ENCODE measurements around the gene VRK1.

Gene VRK1

DNA sequence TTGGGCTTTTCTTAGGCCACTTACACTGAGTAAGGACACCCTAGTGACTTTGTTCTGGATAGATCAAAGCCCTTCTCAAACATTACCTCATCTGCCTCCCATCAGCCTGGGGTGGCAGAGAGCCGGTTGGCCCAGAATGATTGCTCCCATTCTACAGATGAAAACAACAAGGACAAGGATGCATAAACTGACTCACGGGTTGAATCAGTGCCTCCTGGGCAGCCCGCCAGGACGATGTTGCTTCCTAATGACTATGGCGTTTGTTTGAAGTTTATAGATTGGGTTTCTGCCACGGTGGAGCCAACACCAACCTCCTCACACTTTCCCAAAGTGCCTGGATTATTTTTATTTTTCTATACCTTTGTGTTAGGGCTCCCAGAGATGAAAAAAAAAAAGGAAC is 3.6 kb upstream of the VRK1 start:
- H3K4me1 ChIP-seq (ENCODE audit: control insufficient read depth, insufficient read depth, low read length), result peaks cover 4% of the 10 kb centered on the region
- H3K4me3 ChIP-seq (ENCODE audit: low read length), result no peak overlapping the region
- no peaks in the 10 kb centered on the region for H3K36me3 ChIP-seq (ENCODE audit: control insufficient read depth, insufficient read depth, low read length)
- H3K27me3 ChIP-seq (ENCODE audit: control insufficient read depth, insufficient read depth, low read length), result no peaks in the 10 kb centered on the region
- H3K9me3 ChIP-seq (ENCODE audit: control insufficient read depth, low read length), result no peaks in the 10 kb centered on the region
- no peak overlapping the region for H3K9ac ChIP-seq (ENCODE audit: low read length)

GRCh38 chr14:96795109-96795828 is 1.9 kb upstream of the VRK1 start:
- H3K4me3 ChIP-seq (ENCODE audit: low read length), result no peak overlapping the region
- H3K4me1 ChIP-seq (ENCODE audit: control insufficient read depth, insufficient read depth, low read length), result peaks cover 4% of the 10 kb centered on the region
- H3K27me3 ChIP-seq (ENCODE audit: control insufficient read depth, insufficient read depth, low read length), result no peaks in the 10 kb centered on the region
- H3K9ac ChIP-seq (ENCODE audit: low read length), result no peak overlapping the region
- H3K9me3 ChIP-seq (ENCODE audit: control insufficient read depth, low read length), result no peaks in the 10 kb centered on the region
- no peaks in the 10 kb centered on the region for H3K36me3 ChIP-seq (ENCODE audit: control insufficient read depth, insufficient read depth, low read length)

DNA sequence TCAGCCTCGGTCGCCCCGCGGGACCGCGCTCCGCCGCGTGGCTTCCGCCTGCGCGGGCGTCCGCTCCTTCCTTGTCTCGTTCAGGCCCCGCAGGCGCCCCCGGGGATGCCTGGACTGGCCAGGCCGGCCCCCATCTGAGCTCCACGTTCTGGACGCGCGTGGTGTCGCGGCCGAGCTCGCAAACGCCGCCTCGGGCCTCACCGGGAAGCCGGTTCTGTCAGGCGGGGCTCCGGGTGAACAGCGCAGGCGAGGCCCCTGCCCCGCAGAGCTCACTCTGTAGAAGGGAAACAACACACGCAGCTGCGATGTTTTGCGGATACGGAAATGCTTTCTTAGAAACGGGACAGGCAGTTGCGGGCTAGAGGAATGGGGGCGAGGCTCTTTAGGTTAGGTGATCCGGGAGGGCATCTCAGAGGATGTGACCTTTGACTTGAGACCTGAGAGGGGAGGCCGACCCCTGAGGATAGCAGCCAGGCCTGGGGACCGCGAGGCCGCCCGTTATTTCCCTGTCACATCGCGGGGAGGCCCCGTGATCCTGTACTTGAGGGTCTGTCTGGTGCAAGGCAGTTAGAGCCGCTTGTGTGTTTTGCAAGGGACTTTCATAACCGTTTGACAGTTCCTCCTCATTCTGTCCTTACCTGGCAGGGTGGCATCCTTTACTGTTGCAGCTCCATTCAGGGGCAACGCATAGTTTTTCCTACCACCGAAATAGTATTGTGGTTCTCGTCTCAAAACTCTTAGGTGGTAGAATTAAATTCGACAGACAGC is 584 bp downstream of the VRK1 start:
- peak overlapping the region; percentile 52 for H3K9ac ChIP-seq (ENCODE audit: low read length)
- H3K9me3 ChIP-seq (ENCODE audit: control insufficient read depth, low read length), result no peaks in the 10 kb centered on the region
- H3K36me3 ChIP-seq (ENCODE audit: control insufficient read depth, insufficient read depth, low read length), result no peaks in the 10 kb centered on the region
- no peak overlapping the region for H3K4me3 ChIP-seq (ENCODE audit: low read length)
- H3K27me3 ChIP-seq (ENCODE audit: control insufficient read depth, insufficient read depth, low read length), result no peaks in the 10 kb centered on the region
- peaks cover 4% of the 10 kb centered on the region for H3K4me1 ChIP-seq (ENCODE audit: control insufficient read depth, insufficient read depth, low read length)

- no peaks in the 10 kb centered on the region for H3K27me3 ChIP-seq (ENCODE audit: control insufficient read depth, insufficient read depth, low read length)
- H3K9me3 ChIP-seq (ENCODE audit: control insufficient read depth, low read length), result no peaks in the 10 kb centered on the region
- H3K4me3 ChIP-seq (ENCODE audit: low read length), result no peak overlapping the region
- peaks cover 4% of the 10 kb centered on the region for H3K4me1 ChIP-seq (ENCODE audit: control insufficient read depth, insufficient read depth, low read length)
- H3K9ac ChIP-seq (ENCODE audit: low read length), result no peak overlapping the region
- H3K36me3 ChIP-seq (ENCODE audit: control insufficient read depth, insufficient read depth, low read length), result no peaks in the 10 kb centered on the region
Observed at GRCh38 chr14:96798956-96799355, 1.8 kb downstream of the VRK1 start.

DNA sequence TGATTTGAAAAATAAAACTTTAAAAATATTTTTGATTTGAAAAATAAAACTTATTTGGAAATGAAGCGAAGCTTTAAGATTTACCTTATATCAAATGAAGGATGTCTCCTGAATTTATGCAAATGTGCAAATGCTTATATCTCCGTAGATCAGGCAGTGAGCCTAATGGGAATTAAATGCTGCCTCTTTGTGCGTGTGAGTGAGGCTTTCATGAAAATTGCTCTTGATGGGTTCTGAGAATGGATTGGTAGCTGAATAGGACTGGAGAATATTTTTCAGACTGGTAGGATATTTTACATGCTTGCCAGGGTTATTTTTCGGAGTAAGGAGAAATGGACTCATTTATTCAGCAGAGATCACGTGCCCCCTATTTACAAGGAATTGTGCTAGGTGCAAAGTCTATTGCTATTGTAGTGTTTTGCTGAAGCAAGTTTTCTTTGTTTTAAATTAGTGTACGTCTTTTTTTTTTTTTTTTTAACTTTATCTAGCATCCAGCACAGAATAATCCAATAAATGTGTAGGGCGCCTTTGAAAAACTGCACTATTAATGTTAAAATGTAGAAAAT is 2.4 kb downstream of the VRK1 start:
- Histone ChIP-seq H3K9ac (ENCODE audit: low read length) (no peak overlapping the region), H3K4me1 (ENCODE audit: control insufficient read depth, insufficient read depth, low read length) (peaks cover 4% of the 10 kb centered on the region), H3K36me3 (ENCODE audit: control insufficient read depth, insufficient read depth, low read length) (no peaks in the 10 kb centered on the region), H3K9me3 (ENCODE audit: control insufficient read depth, low read length) (no peaks in the 10 kb centered on the region), H3K27me3 (ENCODE audit: control insufficient read depth, insufficient read depth, low read length) (no peaks in the 10 kb centered on the region), H3K4me3 (ENCODE audit: low read length) (no peak overlapping the region)

- H3K9me3 ChIP-seq (ENCODE audit: control insufficient read depth, low read length), result no peaks in the 10 kb centered on the region
- H3K4me3 ChIP-seq (ENCODE audit: low read length), result no peak overlapping the region
- no peak overlapping the region for H3K9ac ChIP-seq (ENCODE audit: low read length)
- peaks cover 4% of the 10 kb centered on the region for H3K4me1 ChIP-seq (ENCODE audit: control insufficient read depth, insufficient read depth, low read length)
- H3K27me3 ChIP-seq (ENCODE audit: control insufficient read depth, insufficient read depth, low read length), result no peaks in the 10 kb centered on the region
- no peaks in the 10 kb centered on the region for H3K36me3 ChIP-seq (ENCODE audit: control insufficient read depth, insufficient read depth, low read length)
Observed at GRCh38 chr14:96801931-96802330, 4.7 kb downstream of the VRK1 start.

- no peaks in the 10 kb centered on the region for H3K27me3 ChIP-seq (ENCODE audit: control insufficient read depth, insufficient read depth, low read length)
- no peaks in the 10 kb centered on the region for H3K36me3 ChIP-seq (ENCODE audit: control insufficient read depth, insufficient read depth, low read length)
- no peak overlapping the region for H3K4me3 ChIP-seq (ENCODE audit: low read length)
- peaks cover 3% of the 10 kb centered on the region for H3K4me1 ChIP-seq (ENCODE audit: control insufficient read depth, insufficient read depth, low read length)
- H3K9ac ChIP-seq (ENCODE audit: low read length), result no peak overlapping the region
- H3K9me3 ChIP-seq (ENCODE audit: control insufficient read depth, low read length), result no peaks in the 10 kb centered on the region
Observed at GRCh38 chr14:96802963-96803362, 5.8 kb downstream of the VRK1 start.

DNA sequence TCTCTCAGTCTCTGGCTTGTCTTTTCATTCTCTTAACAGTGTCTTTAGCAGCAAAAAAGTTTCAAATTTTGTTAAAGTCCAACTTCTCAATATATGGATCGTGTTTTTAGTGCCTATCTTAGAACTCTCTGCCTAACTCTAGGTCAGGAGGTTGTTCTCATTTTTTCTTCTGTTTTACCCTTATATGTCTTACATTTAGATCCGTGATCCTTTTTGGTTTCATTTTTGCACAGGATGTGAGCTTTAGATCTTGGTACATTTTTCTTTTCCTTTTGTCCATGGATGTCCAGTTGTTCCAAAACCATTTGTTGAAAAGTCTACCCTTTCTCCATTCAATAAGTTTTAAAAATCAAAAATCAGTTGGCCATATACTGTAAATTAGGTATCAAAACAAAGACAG is 6.8 kb downstream of the VRK1 start:
- Histone ChIP-seq H3K36me3 (ENCODE audit: control insufficient read depth, insufficient read depth, low read length) (no peaks in the 10 kb centered on the region), H3K4me1 (ENCODE audit: control insufficient read depth, insufficient read depth, low read length) (no peaks in the 10 kb centered on the region), H3K4me3 (ENCODE audit: low read length) (no peak overlapping the region), H3K9me3 (ENCODE audit: control insufficient read depth, low read length) (no peaks in the 10 kb centered on the region), H3K27me3 (ENCODE audit: control insufficient read depth, insufficient read depth, low read length) (no peaks in the 10 kb centered on the region), H3K9ac (ENCODE audit: low read length) (no peak overlapping the region)

DNA sequence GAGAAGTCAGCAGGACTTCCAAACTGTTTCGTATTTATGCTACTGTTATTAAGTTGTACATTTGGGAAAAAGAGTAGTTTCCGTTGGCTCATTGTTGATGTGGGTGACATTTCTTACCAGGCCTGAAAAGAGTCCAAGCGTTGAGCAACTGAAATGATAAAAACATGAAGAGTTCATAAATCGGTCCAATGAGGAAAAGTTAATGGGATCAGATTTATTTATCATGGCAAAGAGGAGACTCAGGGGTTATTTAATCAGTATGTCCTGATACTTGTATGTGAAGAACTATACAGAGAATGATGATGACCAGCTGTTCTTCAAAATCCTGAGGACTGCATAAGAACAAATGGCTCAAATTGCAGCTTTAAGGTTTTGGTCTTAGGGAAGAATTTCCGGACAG is 7.7 kb downstream of the VRK1 start:
- H3K4me1 ChIP-seq (ENCODE audit: control insufficient read depth, insufficient read depth, low read length), result no peaks in the 10 kb centered on the region
- no peaks in the 10 kb centered on the region for H3K9me3 ChIP-seq (ENCODE audit: control insufficient read depth, low read length)
- H3K9ac ChIP-seq (ENCODE audit: low read length), result no peak overlapping the region
- no peaks in the 10 kb centered on the region for H3K36me3 ChIP-seq (ENCODE audit: control insufficient read depth, insufficient read depth, low read length)
- no peak overlapping the region for H3K4me3 ChIP-seq (ENCODE audit: low read length)
- H3K27me3 ChIP-seq (ENCODE audit: control insufficient read depth, insufficient read depth, low read length), result no peaks in the 10 kb centered on the region

GRCh38 chr14:96805956-96806355 is 8.8 kb downstream of the VRK1 start:
- no peaks in the 10 kb centered on the region for H3K27me3 ChIP-seq (ENCODE audit: control insufficient read depth, insufficient read depth, low read length)
- H3K9ac ChIP-seq (ENCODE audit: low read length), result no peak overlapping the region
- no peaks in the 10 kb centered on the region for H3K4me1 ChIP-seq (ENCODE audit: control insufficient read depth, insufficient read depth, low read length)
- no peaks in the 10 kb centered on the region for H3K36me3 ChIP-seq (ENCODE audit: control insufficient read depth, insufficient read depth, low read length)
- no peaks in the 10 kb centered on the region for H3K9me3 ChIP-seq (ENCODE audit: control insufficient read depth, low read length)
- H3K4me3 ChIP-seq (ENCODE audit: low read length), result no peak overlapping the region

DNA sequence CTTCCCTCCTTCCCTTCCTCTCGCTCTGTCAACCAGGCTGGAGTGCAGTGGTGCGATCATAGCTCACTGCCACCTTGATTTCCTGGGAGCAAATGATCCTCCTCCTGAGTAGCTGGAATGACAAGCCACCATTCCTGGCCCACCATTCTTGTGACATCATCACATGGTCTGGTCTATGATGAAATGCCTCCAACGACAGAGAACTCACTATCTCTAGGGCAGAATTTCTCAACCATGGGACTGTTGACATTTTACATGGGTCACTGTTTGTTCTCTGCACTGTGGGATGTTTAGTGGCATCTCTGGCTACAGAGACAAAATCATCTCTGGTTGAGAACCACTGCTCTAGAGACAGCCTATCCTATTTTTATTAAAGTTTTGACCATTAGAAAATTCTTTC is 9.7 kb downstream of the VRK1 start:
- no peak overlapping the region for H3K4me3 ChIP-seq (ENCODE audit: low read length)
- no peaks in the 10 kb centered on the region for H3K36me3 ChIP-seq (ENCODE audit: control insufficient read depth, insufficient read depth, low read length)
- H3K4me1 ChIP-seq (ENCODE audit: control insufficient read depth, insufficient read depth, low read length), result no peaks in the 10 kb centered on the region
- no peaks in the 10 kb centered on the region for H3K27me3 ChIP-seq (ENCODE audit: control insufficient read depth, insufficient read depth, low read length)
- no peak overlapping the region for H3K9ac ChIP-seq (ENCODE audit: low read length)
- no peaks in the 10 kb centered on the region for H3K9me3 ChIP-seq (ENCODE audit: control insufficient read depth, low read length)

DNA sequence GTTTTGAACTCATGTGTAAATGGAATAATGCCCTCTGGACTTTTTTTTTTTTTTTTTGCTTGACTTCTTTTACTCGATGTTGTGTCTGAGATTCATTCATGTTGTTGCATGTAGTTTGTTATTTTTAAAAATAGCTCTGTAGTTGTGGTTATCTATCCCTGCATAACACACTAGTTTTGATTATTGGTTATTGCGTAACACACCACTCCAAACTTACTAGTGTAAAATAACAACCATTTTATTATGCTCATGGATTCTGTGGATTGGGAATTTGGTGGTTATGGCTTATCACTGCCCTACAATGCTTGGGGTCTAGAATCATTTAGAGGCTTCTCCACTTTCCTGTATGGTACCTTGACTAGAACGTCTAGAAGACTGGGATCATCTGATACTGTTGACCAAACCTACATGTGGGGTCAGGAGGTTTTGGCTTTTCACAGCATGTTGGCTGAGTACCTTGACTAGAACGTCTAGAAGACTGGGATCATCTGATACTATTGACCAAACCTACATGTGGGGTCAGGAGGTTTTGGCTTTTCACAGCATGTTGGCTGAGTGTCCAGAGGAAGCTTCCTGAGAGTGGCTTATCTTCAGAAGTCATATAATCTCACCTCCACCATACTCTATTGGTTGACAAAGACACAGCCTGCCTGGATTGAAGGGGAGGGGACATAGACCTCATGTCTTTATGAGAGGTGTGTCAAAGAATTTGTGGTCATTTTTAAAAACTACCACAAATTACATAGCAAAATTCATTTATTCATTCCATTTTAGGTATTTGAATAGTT is 11.6 kb downstream of the VRK1 start:
- Histone ChIP-seq H3K4me1 (ENCODE audit: control insufficient read depth, insufficient read depth, low read length) (no peaks in the 10 kb centered on the region), H3K9ac (ENCODE audit: low read length) (no peak overlapping the region), H3K36me3 (ENCODE audit: control insufficient read depth, insufficient read depth, low read length) (no peaks in the 10 kb centered on the region), H3K4me3 (ENCODE audit: low read length) (no peak overlapping the region), H3K27me3 (ENCODE audit: control insufficient read depth, insufficient read depth, low read length) (no peaks in the 10 kb centered on the region), H3K9me3 (ENCODE audit: control insufficient read depth, low read length) (no peaks in the 10 kb centered on the region)
